ENCODE data around the gene MOB1B. TPM values are rescaled to one million over a fixed set of nuclear protein-coding genes. Genes with fewer than 3 reads are reported as not detected.

Gene MOB1B
- total and polyA plus RNA-seq, 12 donors, result 3.9 to 33.4 (median 19.4) TPM

GRCh38 chr4:70925418-70925817 lies 23.2 kb downstream of the MOB1B start:
- intact Hi-C loops (cut with DNase I), result no loop called here
- WGBS, 2 donors, result 83 to 98% methylated on average over 1 of the region's 1 CpG
- Histone ChIP-seq H3K36me3 (peaks cover 0 to 4% (median 0%) of the 10 kb centered on the region in 9 donors), H3K4me1 (peaks cover 0 to 21% (median 7%) of the 10 kb centered on the region in 9 donors), H3K9me3 (peaks cover 0 to 4% (median 0%) of the 10 kb centered on the region in 11 donors), H3K27ac (no peak overlapping the region), H3K27me3 (no peaks in the 10 kb centered on the region), H3K4me3 (no peak overlapping the region)
- ATAC-seq (no peak), DNase-seq (no peak)
- no peak for TF ChIP-seq CTCF (IDR thresholded peaks at IDR 0.05)

DNA sequence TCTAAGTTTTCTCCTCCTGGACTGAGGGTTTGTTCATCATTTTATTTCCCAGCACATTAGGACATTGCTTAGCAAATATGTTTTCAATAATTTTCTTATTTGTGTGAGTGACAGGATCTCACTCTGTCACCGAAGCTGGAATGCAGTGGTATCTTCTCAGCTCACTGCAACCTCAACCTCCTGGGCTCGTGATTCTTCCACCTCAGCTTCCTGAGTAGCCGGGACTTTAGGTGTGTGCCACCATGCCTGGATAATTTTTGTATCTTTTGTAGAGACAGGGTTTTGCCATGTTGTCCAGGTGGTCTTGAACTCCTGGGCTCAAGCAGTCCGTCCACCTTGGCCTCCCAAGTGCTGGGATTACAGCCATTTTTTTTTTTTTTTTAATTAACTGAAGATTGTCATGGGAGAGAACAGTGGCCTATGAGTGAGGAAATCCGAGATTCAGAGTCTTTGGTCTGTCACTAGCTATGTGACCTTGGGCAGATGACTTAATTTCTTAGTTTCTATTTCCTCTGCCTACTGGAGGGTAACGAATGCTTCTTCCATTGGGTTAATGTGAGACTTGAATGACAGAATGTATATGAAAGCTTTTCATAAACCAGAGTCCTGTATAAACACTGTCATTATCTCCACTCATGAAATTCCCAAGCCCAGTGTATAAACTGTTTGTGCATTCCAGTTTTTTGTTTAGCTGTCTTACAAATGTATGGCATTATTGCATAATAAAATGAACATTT lies 23.9 kb downstream of the MOB1B start:
- 57 to 68% methylated on average over 6 of the region's 6 CpGs for WGBS, 2 donors
- H3K36me3 ChIP-seq, result peaks cover 0 to 4% (median 0%) of the 10 kb centered on the region in 9 donors
- no peak overlapping the region for H3K27ac ChIP-seq
- no peak for TF ChIP-seq CTCF (IDR thresholded peaks at IDR 0.05)
- H3K4me1 ChIP-seq, result peaks cover 0 to 18% (median 4%) of the 10 kb centered on the region in 9 donors
- no peak overlapping the region for H3K4me3 ChIP-seq
- peak in 1 of 8 donors; percentile 35 for ATAC-seq
- DNase-seq, result no peak
- H3K9me3 ChIP-seq, result no peaks in the 10 kb centered on the region
- H3K27me3 ChIP-seq, result no peaks in the 10 kb centered on the region
- intact Hi-C loops (cut with DNase I), result no loop called here

DNA sequence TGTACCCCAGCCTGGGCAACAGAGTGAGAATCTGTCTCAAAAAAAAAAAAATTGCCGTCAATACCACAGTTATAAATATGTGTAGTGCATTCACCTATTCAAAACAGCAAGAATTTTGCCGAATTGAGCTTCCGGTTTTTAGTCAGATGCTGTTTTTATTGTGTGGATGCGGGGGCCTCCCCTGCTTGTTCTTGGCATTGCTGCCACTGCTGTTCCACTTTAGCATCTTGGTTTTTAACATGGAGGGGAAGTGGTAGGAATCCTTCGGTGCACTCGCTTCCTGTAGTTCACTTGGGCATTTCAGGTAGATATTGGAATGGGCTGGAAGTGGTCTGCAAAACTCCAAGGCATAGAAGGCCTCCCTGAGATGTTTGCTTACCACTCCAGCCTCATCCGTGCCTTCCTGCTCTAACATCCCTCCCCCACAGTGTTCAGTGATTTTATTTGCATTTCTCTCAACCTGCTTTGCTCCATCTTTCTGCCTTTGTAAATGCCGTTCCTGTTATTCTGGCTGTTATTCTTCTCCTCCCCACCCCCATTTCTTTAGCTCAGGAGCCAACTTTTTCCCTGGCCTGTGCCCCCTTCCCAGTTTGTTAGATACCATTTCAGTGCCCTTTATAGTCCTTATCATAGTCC lies 25.5 kb downstream of the MOB1B start:
- 75 to 77% methylated on average over 8 of the region's 8 CpGs for WGBS, 2 donors
- Histone ChIP-seq H3K9me3 (peaks cover 0 to under 1% (median 0%) of the 10 kb centered on the region in 11 donors), H3K27me3 (no peaks in the 10 kb centered on the region), H3K4me1 (peaks cover 0 to 18% (median 4%) of the 10 kb centered on the region in 9 donors), H3K4me3 (no peak overlapping the region), H3K36me3 (peaks cover 0 to 4% (median 0%) of the 10 kb centered on the region in 9 donors), H3K27ac (no peak overlapping the region)
- intact Hi-C loops (cut with DNase I), result no loop called here
- no peak for DNase-seq
- peak in 1 of 8 donors; percentile 31 for ATAC-seq
- no peak for TF ChIP-seq CTCF (IDR thresholded peaks at IDR 0.05)

GRCh38 chr4:70930530-70931256 lies 28.5 kb downstream of the MOB1B start:
- H3K9me3 ChIP-seq, result peaks cover 0 to 8% (median 0%) of the 10 kb centered on the region in 11 donors
- H3K4me1 ChIP-seq, result peaks cover 0 to 18% (median 4%) of the 10 kb centered on the region in 9 donors
- peaks cover 0 to 4% (median 0%) of the 10 kb centered on the region in 9 donors for H3K36me3 ChIP-seq
- ATAC-seq (no peak), DNase-seq (no peak)
- no peak overlapping the region for H3K4me3 ChIP-seq
- intact Hi-C loops (cut with DNase I), result no loop called here
- WGBS, 2 donors, result 80 to 81% methylated on average over 2 of the region's 2 CpGs
- no peak for TF ChIP-seq CTCF (IDR thresholded peaks at IDR 0.05)
- no peaks in the 10 kb centered on the region for H3K27me3 ChIP-seq
- H3K27ac ChIP-seq, result no peak overlapping the region

Measured in heart right ventricle (tissue), 16 donors.